ENCODE data around the gene TCF7L1. TPM values are rescaled to one million over a fixed set of nuclear protein-coding genes. Genes with fewer than 3 reads are reported as not detected.

The TCF7L1 gene
- polyA plus RNA-seq, 1 donor from 2014 or later = not detected

GRCh38 chr2:85156153-85156552, 23.0 kb downstream of the TCF7L1 start:
- H3K79me2 ChIP-seq (replicated peaks; ENCODE audit: insufficient read depth, low read length) = peaks cover 5% of the 10 kb centered on the region
- no peaks in the 10 kb centered on the region for H3K36me3 ChIP-seq (ENCODE audit: insufficient read depth, low read length)
- no peak overlapping the region for H3K4me3 ChIP-seq (ENCODE audit: low read length)
- no peak overlapping the region for H3K4me2 ChIP-seq (ENCODE audit: low read length)
- H3K27me3 ChIP-seq (ENCODE audit: insufficient read depth, low read depth, low read length) = no peaks in the 10 kb centered on the region
- no peak overlapping the region for H2AFZ ChIP-seq (ENCODE audit: low read depth, low read length)
- no peaks in the 10 kb centered on the region for H3K9me2 ChIP-seq (ENCODE audit: insufficient read depth, low read length)
- H3K27ac ChIP-seq (ENCODE audit: low read length) = no peak overlapping the region
- no peaks in the 10 kb centered on the region for H3K9me3 ChIP-seq (ENCODE audit: low read length)
- H4K20me1 ChIP-seq (ENCODE audit: insufficient read depth) = no peaks in the 10 kb centered on the region
- no peak overlapping the region for H3K9ac ChIP-seq (ENCODE audit: low read length)
- TF ChIP-seq SMC3 (conservative IDR thresholded peaks at IDR 0.05; ENCODE audit: poor library complexity) (no peak), POLR2AphosphoS5 (IDR thresholded peaks at IDR 0.05) (no peak), EP300 (conservative IDR thresholded peaks at IDR 0.05; ENCODE audit: poor library complexity, severe bottlenecking) (no peak), CTCF (IDR thresholded peaks at IDR 0.05; ENCODE audit: poor library complexity, severe bottlenecking) (no peak), EZH2 (IDR thresholded peaks at IDR 0.05; ENCODE audit: borderline replicate concordance, insufficient read depth, low read length, poor library complexity, severe bottlenecking) (no peak), TAF1 (IDR thresholded peaks at IDR 0.05; ENCODE audit: low read depth) (no peak), MXI1 (conservative IDR thresholded peaks at IDR 0.05; ENCODE audit: poor library complexity, severe bottlenecking) (no peak), RAD21 (conservative IDR thresholded peaks at IDR 0.05) (no peak)
- TF ChIP-seq, protein P1, sequence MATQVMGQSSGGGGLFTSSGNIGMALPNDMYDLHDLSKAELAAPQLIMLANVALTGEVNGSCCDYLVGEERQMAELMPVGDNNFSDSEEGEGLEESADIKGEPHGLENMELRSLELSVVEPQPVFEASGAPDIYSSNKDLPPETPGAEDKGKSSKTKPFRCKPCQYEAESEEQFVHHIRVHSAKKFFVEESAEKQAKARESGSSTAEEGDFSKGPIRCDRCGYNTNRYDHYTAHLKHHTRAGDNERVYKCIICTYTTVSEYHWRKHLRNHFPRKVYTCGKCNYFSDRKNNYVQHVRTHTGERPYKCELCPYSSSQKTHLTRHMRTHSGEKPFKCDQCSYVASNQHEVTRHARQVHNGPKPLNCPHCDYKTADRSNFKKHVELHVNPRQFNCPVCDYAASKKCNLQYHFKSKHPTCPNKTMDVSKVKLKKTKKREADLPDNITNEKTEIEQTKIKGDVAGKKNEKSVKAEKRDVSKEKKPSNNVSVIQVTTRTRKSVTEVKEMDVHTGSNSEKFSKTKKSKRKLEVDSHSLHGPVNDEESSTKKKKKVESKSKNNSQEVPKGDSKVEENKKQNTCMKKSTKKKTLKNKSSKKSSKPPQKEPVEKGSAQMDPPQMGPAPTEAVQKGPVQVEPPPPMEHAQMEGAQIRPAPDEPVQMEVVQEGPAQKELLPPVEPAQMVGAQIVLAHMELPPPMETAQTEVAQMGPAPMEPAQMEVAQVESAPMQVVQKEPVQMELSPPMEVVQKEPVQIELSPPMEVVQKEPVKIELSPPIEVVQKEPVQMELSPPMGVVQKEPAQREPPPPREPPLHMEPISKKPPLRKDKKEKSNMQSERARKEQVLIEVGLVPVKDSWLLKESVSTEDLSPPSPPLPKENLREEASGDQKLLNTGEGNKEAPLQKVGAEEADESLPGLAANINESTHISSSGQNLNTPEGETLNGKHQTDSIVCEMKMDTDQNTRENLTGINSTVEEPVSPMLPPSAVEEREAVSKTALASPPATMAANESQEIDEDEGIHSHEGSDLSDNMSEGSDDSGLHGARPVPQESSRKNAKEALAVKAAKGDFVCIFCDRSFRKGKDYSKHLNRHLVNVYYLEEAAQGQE (IDR thresholded peaks at IDR 0.05; ENCODE audit: borderline replicate concordance) = no peak
- H3F3A ChIP-seq (ENCODE audit: insufficient read depth, low read length, poor library complexity, severe bottlenecking) = no peaks in the 10 kb centered on the region

- TF ChIP-seq RAD21 (conservative IDR thresholded peaks at IDR 0.05) (no peak), POLR2AphosphoS5 (IDR thresholded peaks at IDR 0.05) (no peak), TAF1 (IDR thresholded peaks at IDR 0.05; ENCODE audit: low read depth) (no peak), EZH2 (IDR thresholded peaks at IDR 0.05; ENCODE audit: borderline replicate concordance, insufficient read depth, low read length, poor library complexity, severe bottlenecking) (no peak), EP300 (conservative IDR thresholded peaks at IDR 0.05; ENCODE audit: poor library complexity, severe bottlenecking) (no peak), CTCF (IDR thresholded peaks at IDR 0.05; ENCODE audit: poor library complexity, severe bottlenecking) (no peak), SMC3 (conservative IDR thresholded peaks at IDR 0.05; ENCODE audit: poor library complexity) (no peak), MXI1 (conservative IDR thresholded peaks at IDR 0.05; ENCODE audit: poor library complexity, severe bottlenecking) (no peak)
- TF ChIP-seq, protein P1 (IDR thresholded peaks at IDR 0.05; ENCODE audit: borderline replicate concordance) = no peak
- Histone ChIP-seq H3K9ac (ENCODE audit: low read length) (no peak overlapping the region), H3K27me3 (ENCODE audit: insufficient read depth, low read depth, low read length) (no peaks in the 10 kb centered on the region), H3K79me2 (replicated peaks; ENCODE audit: insufficient read depth, low read length) (peaks cover 5% of the 10 kb centered on the region), H3K4me3 (ENCODE audit: low read length) (no peak overlapping the region), H3K27ac (ENCODE audit: low read length) (no peak overlapping the region), H2AFZ (ENCODE audit: low read depth, low read length) (no peak overlapping the region), H4K20me1 (ENCODE audit: insufficient read depth) (no peaks in the 10 kb centered on the region), H3K9me2 (ENCODE audit: insufficient read depth, low read length) (no peaks in the 10 kb centered on the region), H3K9me3 (ENCODE audit: low read length) (no peaks in the 10 kb centered on the region), H3F3A (ENCODE audit: insufficient read depth, low read length, poor library complexity, severe bottlenecking) (no peaks in the 10 kb centered on the region), H3K4me2 (ENCODE audit: low read length) (no peak overlapping the region), H3K36me3 (ENCODE audit: insufficient read depth, low read length) (no peaks in the 10 kb centered on the region)
Observed at GRCh38 chr2:85156619-85157018, 23.4 kb downstream of the TCF7L1 start.
